BJ (cell line): ENCODE results near the gene KLHL40. TPM values are rescaled to one million over a fixed set of nuclear protein-coding genes. Genes with fewer than 3 reads are reported as not detected.

Source experiments
- CTCF ChIA-PET: fragments of 350-600 bp; formaldehyde crosslinking; extraction: SDS; loops from one replicate; lab custom pipeline; 2021; ENCODE audit warnings: antibody characterized with exemption, inconsistent platforms; lab: Yijun Ruan, JAX
- POLR2A ChIA-PET: fragments of 300-600 bp; sonication (Branson Sonifier 250); formaldehyde crosslinking; extraction: SDS; loops from one replicate; lab custom pipeline; 2021; ENCODE audit warnings: antibody characterized with exemption; lab: Charles Lee
- DNase-seq: peaks from one replicate; pipeline ENCODE4 v3.0.0-alpha.2; 2011; ENCODE audit warnings: low read depth
- H3K27me3 ChIP-seq: 2 replicates; pipeline ENCODE4 v1.6.0; 2011; ENCODE audit warnings: low read length; ENCODE audit not compliant: control insufficient read depth, insufficient read depth
- H3K36me3 ChIP-seq: 2 replicates; pipeline ENCODE4 v1.5.1; 2011; ENCODE audit warnings: low read length; ENCODE audit not compliant: control insufficient read depth, insufficient read depth
- H3K4me3 ChIP-seq: 2 replicates; pipeline ENCODE4 v1.5.1; 2011; ENCODE audit warnings: low read depth, mild to moderate bottlenecking, control low read depth, low read length
- CTCF ChIP-seq: IDR thresholded peaks from 2 replicates; pipeline ENCODE4 v1.5.1; 2011; ENCODE audit warnings: low read depth, mild to moderate bottlenecking, control low read depth, inconsistent platforms, low read length, moderate library complexity; ENCODE audit not compliant: insufficient read depth
- polyA plus RNA-seq: library from polyadenylated mRNA; depleted of rRNA; stranded (reverse); fragments of >200 nt; gene quantifications from 2 replicates; pipeline ENCODE4 v1.2.3, GENCODE V29; 2011

KLHL40 gene
- polyA plus RNA-seq, 1 experiment = not detected

- POLR2A ChIA-PET = no interaction called here
- Histone ChIP-seq H3K27me3 (peaks cover 18% of the 10 kb centered on the region), H3K36me3 (no peaks in the 10 kb centered on the region), H3K4me3 (no peak overlapping the region)
- CTCF ChIA-PET = interaction anchor here (2.3 kb wide), 1 partner anchor 18 kb away, joined by 5 read pairs; no protein-coding TSS in a partner anchor
- DNase-seq = no peak
- no peak for TF ChIP-seq CTCF
These were observed 4.2 kb downstream of the KLHL40 start for GRCh38 chr3:42689421-42690014.

- Histone ChIP-seq H3K36me3 (no peaks in the 10 kb centered on the region), H3K4me3 (no peak overlapping the region), H3K27me3 (peaks cover 18% of the 10 kb centered on the region)
- ChIA-PET CTCF (interaction anchor here (2.3 kb wide), 1 partner anchor 17 kb away, joined by 5 read pairs; no protein-coding TSS in a partner anchor), POLR2A (no interaction called here)
- DNase-seq = no peak
- no peak for TF ChIP-seq CTCF
These were observed 4.9 kb downstream of the KLHL40 start for GRCh38 chr3:42690191-42690590.

- ChIA-PET POLR2A (no interaction called here), CTCF (interaction anchor here (0.6 to 2.3 kb wide), 2 partner anchors 16 to 55 kb away, joined by 4 to 5 read pairs; no protein-coding TSS in a partner anchor)
- TF ChIP-seq CTCF = no peak
- H3K27me3 ChIP-seq = peaks cover 17% of the 10 kb centered on the region
- no peaks in the 10 kb centered on the region for H3K36me3 ChIP-seq
- DNase-seq = no peak
- no peak overlapping the region for H3K4me3 ChIP-seq
These were observed 5.7 kb downstream of the KLHL40 start for GRCh38 chr3:42690766-42691680.

GRCh38 chr3:42691816-42692666 is 6.7 kb downstream of the KLHL40 start:
- no peak for DNase-seq
- TF ChIP-seq CTCF = no peak
- Histone ChIP-seq H3K27me3 (peaks cover 12% of the 10 kb centered on the region), H3K4me3 (no peak overlapping the region), H3K36me3 (no peaks in the 10 kb centered on the region)
- ChIA-PET POLR2A (no interaction called here), CTCF (interaction anchor here (2.3 kb wide), 1 partner anchor 15 kb away, joined by 5 read pairs; no protein-coding TSS in a partner anchor)
